H1 (cell line): ENCODE results near the gene RNASEH2C. TPM values are rescaled to one million over a fixed set of nuclear protein-coding genes. Genes with fewer than 3 reads are reported as not detected.

Experiments
- MAX ChIP-seq: IDR thresholded peaks from 2 replicates; pipeline ENCODE4 v1.6.1; 2012; ENCODE audit warnings: inconsistent platforms
- SAP30 ChIP-seq: fragments of 300-600 bp; sonication (generic); IDR thresholded peaks from 2 replicates; pipeline ENCODE4 v1.7.1; 2012; ENCODE audit warnings: low read length, moderate library complexity, mild to moderate bottlenecking, inconsistent platforms; ENCODE audit not compliant: insufficient read depth, insufficient replicate concordance
- SIN3A ChIP-seq, 2 experiments: IDR thresholded peaks in 1 of 2; conservative IDR thresholded peaks in 1 of 2; 2 replicates each; pipeline ENCODE4 v1.6.1; 2011 to 2012; ENCODE audit warnings: low read length in 2 of 2, improper control_type of control experiment in 1 of 2, low read depth in 1 of 2, mild to moderate bottlenecking in 1 of 2
- polyA plus RNA-seq, 7 experiments: library from polyadenylated mRNA; depleted of rRNA in 3 of 7; stranded (reverse) in 5 of 7; unstranded in 2 of 7; fragments of >200 nt in 5 of 7; fragments of 200-250 nt in 2 of 7; gene quantifications; 1 replicate in 5 of 7; 2 replicates in 1 of 7; 4 replicates in 1 of 7; pipeline versions ENCODE4 v1.2.1 to v1.2.3, GENCODE V29; 2011 to 2013; ENCODE audit warnings: missing spikeins in 2 of 7, mixed read lengths in 2 of 7
- total RNA-seq: library from RNA; stranded (reverse); fragmentation: NEBNext Ultra II Directional; extraction: Animal tissue kit (Norgen Biotek cat#: 25700); gene quantifications from 2 replicates; pipeline ENCODE4 v1.2.1, GENCODE V29; 2021

Gene RNASEH2C
- total and polyA plus RNA-seq, 2 of the 8 experiments (the other 6 are each of a cell fraction or from before 2014, with no cell fraction given): 40.2 to 60.3 TPM

- TF ChIP-seq SAP30 (no peak), MAX (no peak), SIN3A (conservative IDR thresholded peaks at IDR 0.05 in 1 of 2, IDR thresholded peaks at IDR 0.05 in 1 of 2; ENCODE audit: low read depth in 1 of 2, low read length in 2 of 2) (no peak)
- TF ChIP-seq, all 59 proteins: peak for 0
Measured at GRCh38 chr11:65699306-65699705, 21.3 kb downstream of the RNASEH2C start (continued).
